ENCODE measurements around the gene ALOX15B. TPM values are rescaled to one million over a fixed set of nuclear protein-coding genes. Genes with fewer than 3 reads are reported as not detected.
"Not testable (repeated sequence)": the region's sequence is repeated elsewhere in the genome, so short reads cannot be mapped to it uniquely, and the experiment has no call there.

The ALOX15B gene
- total RNA-seq, 1 donor from 2014 or later, result 2.2 TPM

DNA sequence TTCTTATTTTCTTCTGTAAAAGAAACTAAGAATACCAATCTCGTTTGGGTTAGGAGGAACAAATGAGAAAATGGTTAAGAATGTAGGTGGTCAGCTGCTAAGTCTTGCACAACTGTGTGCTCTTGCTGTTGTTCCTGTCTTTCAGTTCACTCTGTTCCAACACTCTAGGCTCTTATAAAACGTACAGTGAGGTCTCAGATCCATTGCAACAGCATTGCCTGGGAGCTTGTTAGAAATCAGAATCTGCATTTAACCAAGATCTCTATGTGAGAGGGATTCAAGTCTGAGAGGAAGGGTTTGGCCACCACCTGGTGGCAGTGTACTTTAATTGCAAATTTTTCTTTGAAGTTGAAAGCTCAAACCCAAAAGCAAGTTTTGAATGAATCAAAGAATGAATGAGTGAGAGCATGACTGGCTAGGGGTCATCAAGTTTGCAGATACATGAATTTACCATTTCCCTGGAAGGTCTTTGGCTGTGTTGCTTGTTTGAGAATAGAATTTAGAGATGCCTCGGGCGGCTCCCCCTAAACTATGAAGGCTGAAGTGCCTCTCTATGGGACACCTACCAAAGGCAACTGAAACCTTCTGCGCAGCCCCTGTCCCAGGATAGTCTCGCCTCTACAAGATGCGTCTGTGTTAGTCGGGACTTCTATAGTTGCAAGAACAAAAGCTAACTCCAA lies 2.5 kb downstream of the ALOX15B start:
- DNase-seq, result peak; percentile 53

DNA sequence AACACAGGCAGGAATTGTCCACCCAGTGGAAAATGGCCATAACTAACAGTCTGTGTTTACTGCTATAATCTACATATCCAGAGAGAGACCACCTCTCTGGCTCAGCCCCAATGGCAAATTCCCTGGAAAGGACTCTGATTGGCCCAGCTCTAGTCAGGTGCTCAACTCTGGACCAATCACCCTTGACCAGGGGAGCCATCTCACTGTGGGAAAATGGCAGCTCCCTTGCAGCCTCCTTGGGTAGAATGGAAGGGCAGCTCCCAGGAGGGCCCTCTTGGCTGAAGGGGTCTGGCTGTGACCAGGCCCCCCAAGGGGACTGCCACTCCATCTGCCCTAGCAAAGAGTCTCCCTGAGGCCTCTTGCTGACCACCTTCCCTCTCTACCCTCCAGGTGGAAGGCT lies 3.1 kb downstream of the ALOX15B start:
- DNase-seq, result no peak

DNA sequence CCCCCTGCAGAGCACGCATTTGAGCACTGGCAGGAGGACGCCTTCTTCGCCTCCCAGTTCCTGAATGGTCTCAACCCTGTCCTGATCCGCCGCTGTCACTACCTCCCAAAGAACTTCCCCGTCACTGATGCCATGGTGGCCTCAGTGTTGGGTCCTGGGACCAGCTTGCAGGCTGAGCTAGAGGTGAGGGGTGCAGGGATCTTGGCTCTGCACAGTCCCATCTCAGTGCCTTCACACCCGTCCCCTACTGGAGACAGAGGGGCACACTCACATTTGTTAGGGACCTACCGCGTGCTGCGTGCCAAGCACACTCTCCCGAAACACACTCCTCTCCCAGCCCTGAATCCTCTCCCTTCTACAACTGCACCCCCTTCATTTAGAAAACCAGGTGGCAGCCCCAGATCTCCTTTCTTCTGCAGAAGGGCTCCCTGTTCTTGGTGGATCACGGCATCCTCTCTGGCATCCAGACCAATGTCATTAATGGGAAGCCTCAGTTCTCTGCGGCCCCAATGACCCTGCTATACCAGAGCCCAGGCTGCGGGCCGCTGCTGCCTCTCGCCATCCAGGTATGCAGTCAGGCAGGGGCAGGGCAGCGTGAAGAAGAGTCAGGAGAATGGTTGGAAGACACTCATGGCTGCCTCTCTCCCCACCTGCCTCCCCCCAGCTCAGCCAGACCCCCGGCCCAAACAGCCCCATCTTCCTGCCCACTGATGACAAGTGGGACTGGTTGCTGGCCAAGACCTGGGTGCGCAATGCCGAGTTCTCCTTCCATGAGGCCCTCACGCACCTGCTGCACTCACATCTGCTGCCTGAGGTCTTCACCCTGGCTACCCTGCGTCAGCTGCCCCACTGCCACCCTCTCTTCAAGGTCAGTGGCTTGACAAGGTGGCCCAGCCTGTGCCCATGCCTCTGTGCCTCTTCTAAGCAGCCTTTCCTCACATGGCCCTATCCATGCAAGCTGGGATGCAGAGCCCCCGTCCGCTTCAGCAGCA lies 6.3 kb downstream of the ALOX15B start:
- DNase-seq, result no peak

DNA sequence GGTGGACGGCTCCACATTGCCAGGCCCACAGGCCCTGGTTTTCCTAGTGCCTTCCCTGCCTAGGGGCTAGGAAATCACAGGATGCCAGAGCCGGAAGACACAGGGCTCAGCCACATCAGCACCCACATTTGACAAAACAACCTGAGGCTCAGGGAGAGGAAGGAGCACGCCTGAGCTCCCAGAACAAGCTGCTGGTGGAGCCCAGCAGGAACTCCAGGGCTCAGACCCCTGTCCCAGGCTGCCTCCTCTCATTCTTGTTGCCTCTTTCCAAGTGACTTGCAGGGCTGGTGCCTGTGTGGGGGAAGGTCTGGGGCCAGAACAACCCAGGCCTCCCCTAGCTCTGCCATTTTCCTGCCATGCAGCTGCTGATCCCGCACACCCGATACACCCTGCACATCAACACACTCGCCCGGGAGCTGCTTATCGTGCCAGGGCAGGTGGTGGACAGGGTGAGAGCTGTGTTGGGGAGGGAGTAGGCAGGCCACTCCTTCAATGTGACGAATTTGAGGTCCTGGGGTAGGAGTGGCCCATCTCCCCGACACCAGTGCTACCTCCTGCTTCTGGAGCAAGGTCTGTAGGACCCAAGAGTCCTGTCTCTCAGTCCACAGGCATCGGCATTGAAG lies 7.6 kb downstream of the ALOX15B start:
- DNase-seq, result no peak

DNA sequence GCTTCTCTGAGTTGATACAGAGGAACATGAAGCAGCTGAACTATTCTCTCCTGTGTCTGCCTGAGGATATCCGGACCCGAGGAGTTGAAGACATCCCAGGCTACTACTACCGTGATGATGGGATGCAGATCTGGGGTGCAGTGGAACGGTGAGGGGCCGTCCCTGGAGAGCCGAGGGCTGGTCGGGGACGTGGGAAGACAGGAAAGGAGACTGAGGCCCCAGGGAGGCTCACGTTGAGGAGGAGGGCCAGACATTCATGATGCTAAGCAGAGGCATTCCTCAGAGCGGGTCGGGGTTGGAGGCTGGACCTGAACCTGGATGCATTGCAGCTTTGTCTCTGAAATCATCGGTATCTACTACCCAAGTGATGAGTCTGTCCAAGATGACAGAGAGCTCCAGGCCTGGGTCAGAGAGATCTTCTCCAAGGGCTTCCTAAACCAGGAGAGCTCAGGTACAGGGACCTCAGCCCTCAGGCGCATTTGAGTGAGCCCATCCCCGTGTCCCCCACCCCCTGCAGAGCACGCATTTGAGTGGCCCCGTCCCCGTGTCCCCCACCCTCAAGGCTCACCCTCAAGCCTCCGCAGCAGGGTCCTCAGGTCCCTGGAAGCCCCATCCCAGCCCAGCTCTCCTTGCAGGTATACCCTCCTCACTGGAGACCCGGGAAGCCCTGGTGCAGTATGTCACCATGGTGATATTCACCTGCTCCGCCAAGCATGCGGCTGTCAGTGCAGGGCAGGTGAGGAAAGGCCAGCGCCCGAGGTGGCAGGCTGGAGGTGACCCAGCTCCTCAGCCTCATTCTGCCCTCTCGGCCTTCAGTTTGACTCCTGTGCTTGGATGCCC lies 8.3 kb downstream of the ALOX15B start:
- no peak for DNase-seq

DNA sequence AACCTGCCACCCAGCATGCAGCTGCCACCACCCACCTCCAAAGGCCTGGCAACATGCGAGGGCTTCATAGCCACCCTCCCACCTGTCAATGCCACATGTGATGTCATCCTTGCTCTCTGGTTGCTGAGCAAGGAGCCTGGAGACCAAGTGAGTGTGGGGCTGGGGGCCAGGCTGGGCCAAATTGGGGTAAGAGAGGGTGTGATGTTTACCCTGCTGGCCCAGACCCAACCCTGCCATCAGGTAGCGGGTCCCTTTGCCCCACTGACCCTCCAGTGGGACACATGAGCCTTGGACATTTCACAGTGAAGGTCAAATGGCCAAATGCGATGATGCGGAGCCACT lies 8.9 kb downstream of the ALOX15B start:
- DNase-seq, result no peak

DNA sequence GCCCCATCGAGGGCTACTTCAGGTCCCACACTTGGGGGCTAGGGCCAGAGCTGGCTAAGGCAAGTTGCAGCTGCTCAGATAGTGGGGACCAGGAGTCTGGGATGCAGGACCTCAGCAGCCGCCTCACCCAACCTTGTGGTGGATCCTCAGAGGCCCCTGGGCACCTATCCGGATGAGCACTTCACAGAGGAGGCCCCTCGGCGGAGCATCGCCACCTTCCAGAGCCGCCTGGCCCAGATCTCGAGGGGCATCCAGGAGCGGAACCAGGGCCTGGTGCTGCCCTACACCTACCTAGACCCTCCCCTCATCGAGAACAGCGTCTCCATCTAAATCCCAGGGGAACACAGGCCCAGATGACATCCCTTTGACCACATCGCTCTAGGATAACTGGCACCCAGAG lies 9.4 kb downstream of the ALOX15B start:
- DNase-seq, result no peak

DNA sequence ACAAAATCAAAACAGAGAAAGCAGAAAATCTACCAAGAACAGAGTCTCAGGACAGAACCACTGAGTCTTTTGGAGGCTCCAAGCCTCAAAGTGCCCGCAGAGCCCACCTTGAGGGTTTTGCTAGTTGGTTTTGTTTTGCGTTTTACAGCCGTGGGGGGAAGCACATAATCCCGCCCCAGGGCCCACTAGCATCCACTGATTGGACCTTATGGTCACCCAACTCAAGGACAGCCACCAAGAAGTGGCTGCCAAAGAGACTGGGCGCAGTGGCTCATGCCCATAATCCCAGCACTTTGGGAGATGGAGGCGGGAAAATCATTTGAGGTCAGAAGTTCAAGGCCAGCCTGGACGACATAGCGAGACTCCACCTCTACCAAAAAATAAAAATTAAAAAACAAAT lies 9.9 kb downstream of the ALOX15B start:
- no peak for DNase-seq

DNA sequence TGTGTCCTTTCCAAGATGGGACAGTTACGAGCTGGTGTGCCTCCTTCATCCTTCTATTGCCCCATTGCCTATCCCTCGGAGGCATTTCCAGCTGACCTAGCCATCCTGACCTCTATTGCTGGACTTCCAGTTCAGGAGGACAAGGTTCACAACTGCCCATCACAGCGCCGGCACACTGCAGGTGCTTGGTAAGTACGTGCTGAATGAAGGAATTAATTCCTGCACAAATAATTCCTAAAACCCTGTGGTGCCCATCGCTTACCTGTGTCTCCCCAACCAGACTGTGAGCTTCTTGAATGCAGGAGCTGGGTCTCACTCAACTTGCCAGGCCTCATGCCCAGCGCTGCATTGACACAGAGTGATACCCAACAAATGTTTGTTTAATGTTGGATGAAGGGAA lies 13.0 kb downstream of the ALOX15B start:
- no peak for DNase-seq

DNA sequence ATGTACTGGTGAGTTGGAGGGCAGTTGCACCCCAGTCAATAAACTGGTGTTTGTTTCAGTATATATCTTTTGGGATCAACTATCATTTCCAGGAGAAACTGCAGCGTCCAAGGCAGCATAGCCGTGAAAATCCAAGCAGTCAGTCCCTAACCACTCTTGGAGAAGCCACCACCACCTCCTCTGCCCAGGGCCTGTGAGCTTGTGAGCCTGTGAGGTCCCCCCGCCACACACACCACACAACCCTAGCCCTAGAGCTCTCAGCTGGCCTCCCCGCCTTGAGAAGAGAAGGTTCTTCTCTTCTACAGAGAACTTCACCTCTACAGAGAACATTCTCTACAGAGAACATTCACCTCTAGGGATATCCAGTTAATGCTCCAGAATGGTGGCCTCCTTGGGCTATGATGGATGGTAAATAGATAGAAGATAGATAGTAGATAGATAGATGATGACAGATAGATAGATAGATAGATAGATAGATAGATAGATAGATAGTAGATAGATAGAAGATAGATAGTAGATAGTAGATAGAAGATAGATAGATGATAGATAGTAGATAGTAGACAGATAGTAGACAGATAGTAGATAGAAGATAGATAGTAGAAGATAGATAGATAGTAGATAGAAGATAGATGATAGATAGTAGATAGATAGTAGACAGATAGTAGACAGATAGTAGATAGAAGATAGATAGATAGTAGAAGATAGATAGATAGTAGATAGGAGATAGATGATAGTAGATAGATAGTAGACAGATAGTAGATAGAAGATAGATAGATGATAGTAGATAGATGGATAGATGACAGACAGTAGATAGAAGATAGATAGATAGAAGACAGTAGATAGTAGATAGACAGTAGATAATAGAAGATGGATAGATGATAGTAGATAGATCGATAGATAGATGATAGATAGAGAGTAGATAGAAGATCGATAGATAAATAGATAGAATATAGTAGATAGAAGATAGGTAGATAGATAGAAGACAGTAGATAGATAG lies 13.7 kb downstream of the ALOX15B start:
- DNase-seq, result no peak

DNA sequence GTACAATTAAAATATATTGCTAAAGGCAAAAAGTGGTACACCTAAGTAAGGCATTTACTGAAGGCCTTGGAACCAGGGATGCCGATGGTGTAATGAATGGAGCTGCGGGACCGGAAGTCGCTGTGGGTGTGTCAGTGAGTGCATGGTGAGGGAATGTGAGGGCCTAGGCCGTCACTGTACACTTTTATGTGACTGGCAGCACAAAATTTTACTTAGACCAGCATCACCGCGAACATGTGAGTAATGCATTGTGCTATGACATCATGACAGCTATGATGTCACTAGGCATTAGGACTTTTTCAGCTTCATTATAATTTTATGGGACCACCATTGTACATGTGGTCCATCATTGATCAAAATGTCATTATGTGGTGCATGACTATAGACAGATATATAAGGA lies 14.7 kb downstream of the ALOX15B start:
- DNase-seq, result no peak

DNA sequence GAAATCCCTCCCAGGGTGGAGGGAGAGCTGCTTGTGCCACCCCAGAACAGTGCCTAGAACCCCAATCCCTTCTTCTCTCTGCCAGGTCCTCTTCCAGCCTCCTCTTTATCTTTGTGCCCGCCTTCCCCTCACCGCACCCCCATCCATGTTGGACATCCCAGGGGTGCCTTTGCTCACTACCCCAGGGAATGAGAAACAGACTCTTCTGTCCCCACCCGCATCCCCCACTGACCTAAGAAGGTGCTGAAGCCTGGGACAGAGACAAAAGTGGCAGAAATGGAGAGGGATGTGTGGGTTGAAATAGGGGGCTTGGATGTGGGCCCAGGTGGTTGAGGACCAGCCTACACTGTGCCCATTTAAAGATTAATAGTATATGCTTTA lies 17.0 kb downstream of the ALOX15B start:
- no peak for DNase-seq

DNA sequence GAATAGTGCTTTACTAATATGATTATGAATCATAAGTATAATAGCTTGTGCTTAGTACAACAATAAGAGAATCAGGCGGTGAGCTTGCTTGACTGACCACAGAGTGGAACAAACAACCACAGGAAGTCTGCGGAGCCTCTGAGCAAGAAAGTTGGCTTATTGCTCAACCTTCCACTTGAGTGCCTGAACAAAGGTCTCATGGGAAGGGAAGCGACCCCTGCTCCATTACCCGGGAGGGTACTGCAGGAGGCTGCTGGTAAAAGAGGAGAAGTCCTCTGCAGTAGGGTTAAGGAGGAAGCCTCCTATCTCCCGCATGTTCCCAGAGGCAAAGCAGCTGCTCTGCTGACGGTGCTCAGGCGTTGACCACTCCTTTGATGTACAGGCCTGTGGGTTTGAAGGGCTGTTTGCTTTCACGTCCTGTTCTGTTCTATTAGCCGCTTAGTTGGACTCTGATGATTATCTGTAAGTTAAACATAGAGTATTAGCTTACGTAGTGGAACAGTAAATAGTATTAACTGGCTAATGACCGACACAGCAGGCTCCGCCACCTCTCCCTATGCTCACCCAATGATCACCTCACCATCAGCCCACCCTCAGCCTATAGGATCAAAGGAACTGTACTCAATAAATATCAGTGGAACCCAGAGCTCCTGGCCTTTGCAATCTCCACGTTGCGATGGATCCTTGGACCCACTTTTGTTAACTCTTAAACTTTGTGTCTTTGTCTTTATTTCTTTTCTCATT lies 17.5 kb downstream of the ALOX15B start:
- peak; percentile 24 for DNase-seq

DNA sequence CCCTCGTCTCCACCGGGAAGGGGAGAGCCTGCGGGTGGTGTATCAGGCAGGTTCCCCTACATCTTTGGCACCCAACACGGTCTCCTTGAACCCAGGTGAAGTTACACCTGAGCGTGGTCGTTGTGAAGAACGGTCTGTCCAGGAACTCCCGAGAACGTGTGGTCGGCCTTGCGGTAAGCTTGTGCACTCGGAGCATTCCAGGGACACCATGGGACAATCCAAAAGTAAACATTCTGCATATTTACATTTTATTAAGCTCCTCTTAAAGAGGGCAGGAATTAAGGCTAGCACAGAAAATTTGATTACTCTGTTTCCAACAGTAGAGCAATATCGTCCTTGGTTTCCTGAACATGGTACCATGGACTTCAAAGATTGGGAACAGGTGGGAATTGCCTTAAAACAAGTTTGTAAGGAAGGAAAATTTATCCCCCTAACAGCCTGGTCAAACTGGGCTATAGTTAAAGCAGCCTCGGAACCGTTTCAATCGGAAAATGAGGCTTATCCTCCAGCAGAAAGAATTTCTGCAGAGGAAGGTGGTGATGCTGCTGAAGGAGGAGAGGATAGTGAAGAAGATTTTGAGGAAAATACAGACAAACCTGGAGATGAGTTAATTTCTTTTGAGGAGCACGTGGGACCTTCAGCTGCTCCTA lies 18.2 kb downstream of the ALOX15B start:
- DNase-seq, result no peak

DNA sequence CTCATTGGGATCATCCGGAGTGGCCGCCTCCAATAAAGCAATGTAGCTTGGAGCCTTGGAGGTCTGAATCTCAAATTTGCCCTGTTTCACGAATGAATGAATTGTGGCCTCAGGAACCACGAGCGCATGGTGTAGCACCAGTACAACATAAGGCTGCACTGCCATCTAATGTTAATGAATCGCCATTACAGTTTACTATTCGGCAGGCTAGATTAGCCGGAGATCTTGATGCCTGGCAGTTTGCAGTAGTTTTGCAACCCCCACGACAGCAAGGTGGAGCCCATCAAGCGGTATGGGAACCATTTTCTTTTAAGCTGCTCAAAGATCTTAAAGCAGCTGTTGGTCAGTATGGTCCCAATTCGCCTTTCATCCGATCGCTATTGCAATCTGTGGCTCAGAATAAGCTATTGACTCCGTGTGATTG lies 18.8 kb downstream of the ALOX15B start:
- peak; percentile 81 for DNase-seq

DNA sequence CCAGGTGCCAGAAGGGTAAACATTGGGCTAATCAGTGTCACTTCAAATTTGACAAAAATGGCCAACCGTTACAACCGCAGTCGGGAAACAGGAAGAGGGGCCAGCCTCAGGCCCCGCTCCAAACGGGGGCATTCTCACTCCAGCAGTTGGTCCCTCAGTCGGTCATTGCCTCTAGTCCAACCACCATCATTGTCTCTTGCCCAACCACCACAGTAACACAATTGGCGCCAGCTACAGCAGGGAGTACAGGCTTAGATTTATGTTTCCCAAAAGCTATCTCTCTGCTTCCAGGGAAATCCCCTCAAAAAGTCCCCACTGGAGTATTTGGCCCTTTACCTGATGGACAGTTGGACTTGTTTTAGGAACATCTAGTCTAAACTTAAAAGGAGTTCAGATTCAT lies 20.3 kb downstream of the ALOX15B start:
- DNase-seq, result no peak

DNA sequence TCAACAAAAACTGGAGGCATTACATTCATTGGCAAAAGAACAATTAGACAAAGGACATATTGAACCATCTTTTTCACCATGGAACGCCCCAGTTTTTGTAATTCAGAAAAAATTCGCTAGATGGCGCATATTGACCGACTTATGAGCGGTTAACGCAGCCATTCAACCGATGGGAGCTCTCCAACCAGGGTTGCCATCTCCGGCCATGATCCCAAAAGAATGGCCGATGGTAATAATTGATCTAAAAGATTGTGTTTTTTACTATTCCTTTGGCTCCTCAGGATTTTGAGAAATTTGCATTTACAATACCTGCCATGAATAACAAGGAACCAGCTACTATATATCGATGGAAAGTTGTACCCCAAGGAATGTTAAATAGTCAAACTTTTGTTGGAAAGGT lies 21.4 kb downstream of the ALOX15B start:
- DNase-seq, result peak; percentile 90

DNA sequence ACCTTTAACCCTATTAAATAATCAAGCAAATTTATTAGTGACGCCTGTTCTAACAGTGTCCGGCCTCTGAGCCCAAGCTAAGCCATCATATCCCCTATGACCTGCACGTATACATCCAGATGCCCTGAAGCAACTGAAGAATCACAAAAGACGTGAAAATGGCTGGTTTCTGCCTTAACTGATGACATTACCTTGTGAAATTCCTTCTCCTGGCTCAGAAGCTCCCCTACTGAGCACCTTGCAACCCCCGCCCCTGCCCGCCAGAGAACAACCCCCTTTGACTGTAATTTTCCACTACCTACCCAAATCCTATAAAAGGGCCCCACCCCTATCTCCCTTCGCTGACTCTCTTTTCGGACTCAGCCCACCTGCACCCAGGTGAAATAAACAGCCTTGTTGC lies 23.0 kb downstream of the ALOX15B start:
- not testable (repeated sequence) for DNase-seq

DNA sequence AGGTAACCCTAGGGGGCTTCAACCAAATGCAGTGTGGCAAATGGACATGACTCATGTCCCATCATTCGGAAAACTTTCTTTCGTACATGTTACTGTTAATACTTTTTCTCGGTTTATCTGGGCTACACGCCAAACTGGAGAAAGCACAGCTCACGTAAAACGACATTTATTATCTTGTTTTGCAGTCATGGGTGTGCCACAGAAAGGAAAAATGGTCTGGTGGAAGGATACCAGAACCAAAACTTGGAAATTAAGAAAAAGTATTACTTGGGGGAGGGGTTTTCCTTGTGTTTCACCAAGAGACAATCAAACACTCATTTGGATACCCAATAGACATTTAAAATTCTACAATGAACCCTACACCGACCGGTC lies 23.6 kb downstream of the ALOX15B start:
- DNase-seq, result peak; percentile 12
